ENCODE data around the gene SRM. TPM values are rescaled to one million over a fixed set of nuclear protein-coding genes. Genes with fewer than 3 reads are reported as not detected.

SRM gene
- total and polyA plus RNA-seq, 2 of the 13 experiments (the other 11 are each of a cell fraction or from before 2014, with no cell fraction given) = 27.9 to 31.8 TPM

GRCh38 chr1:11059968-11060830 is at the start of gene SRM (continued):
- TF ChIP-seq ZNF737 (CRISPR knock-in tag; IDR thresholded peaks at IDR 0.05; ENCODE audit: borderline replicate concordance) (no peak), TFE3 (CRISPR knock-in tag; IDR thresholded peaks at IDR 0.05) (no peak), ZNF724P (CRISPR knock-in tag; IDR thresholded peaks at IDR 0.05; ENCODE audit: borderline replicate concordance) (no peak), ZNF670 (CRISPR knock-in tag; IDR thresholded peaks at IDR 0.05; ENCODE audit: borderline replicate concordance) (no peak), ZNF790 (CRISPR knock-in tag; IDR thresholded peaks at IDR 0.05; ENCODE audit: borderline replicate concordance) (no peak), AKAP8 (CRISPR knock-in tag; IDR thresholded peaks at IDR 0.05) (no peak), ZNF143 (CRISPR knock-in tag; IDR thresholded peaks at IDR 0.05) (no peak), ZNF484 (CRISPR knock-in tag; IDR thresholded peaks at IDR 0.05; ENCODE audit: borderline replicate concordance, low read depth) (no peak), RARG (CRISPR knock-in tag; IDR thresholded peaks at IDR 0.05; ENCODE audit: low read depth) (no peak), SSRP1 (CRISPR knock-in tag; IDR thresholded peaks at IDR 0.05) (no peak), MEIS2 (CRISPR knock-in tag; IDR thresholded peaks at IDR 0.05) (0 out of 2 replicates have a peak, but pooled peaks have one; percentile 35), HNRNPH1 (optimal IDR thresholded peaks at IDR 0.05; ENCODE audit: low read depth, low read length) (no peak), ATF4 (CRISPR knock-in tag; IDR thresholded peaks at IDR 0.05) (no peak), FOXP1 (IDR thresholded peaks at IDR 0.05) (no peak), FOXP1 (CRISPR knock-in tag; IDR thresholded peaks at IDR 0.05) (no peak), RORA (CRISPR knock-in tag; IDR thresholded peaks at IDR 0.05) (0 out of 2 replicates have a peak, but pooled peaks have one; percentile 62), MLX (CRISPR knock-in tag; IDR thresholded peaks at IDR 0.05) (no peak), ZBTB1 (CRISPR knock-in tag; IDR thresholded peaks at IDR 0.05; ENCODE audit: borderline replicate concordance) (no peak), FOXK1 (CRISPR knock-in tag; IDR thresholded peaks at IDR 0.05; ENCODE audit: borderline replicate concordance, low read depth) (0 out of 2 replicates have a peak, but pooled peaks have one; percentile 29), SIN3A (IDR thresholded peaks at IDR 0.05; ENCODE audit: borderline replicate concordance, low read depth, low read length) (peak; percentile 64; the same call in 1 of the 2 replicates), ZNF850 (CRISPR knock-in tag; conservative IDR thresholded peaks at IDR 0.05) (no peak)
- TF ChIP-seq, protein P1, sequence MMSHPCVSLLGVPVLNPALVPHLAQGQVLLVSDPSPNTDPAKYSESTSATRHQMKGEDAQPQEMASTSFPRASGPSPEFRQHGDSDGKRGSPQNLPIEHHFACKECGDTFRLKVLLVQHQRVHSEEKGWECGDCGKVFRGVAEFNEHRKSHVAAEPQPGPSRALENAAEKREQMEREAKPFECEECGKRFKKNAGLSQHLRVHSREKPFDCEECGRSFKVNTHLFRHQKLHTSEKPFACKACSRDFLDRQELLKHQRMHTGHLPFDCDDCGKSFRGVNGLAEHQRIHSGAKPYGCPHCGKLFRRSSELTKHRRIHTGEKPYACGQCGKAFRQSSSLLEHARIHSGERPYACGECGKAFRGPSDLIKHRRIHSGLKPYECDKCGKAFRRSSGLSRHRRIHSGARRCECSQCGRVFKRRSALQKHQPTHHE (CRISPR knock-in tag; IDR thresholded peaks at IDR 0.05; ENCODE audit: borderline replicate concordance) = no peak
- TF ChIP-seq, protein P2, sequence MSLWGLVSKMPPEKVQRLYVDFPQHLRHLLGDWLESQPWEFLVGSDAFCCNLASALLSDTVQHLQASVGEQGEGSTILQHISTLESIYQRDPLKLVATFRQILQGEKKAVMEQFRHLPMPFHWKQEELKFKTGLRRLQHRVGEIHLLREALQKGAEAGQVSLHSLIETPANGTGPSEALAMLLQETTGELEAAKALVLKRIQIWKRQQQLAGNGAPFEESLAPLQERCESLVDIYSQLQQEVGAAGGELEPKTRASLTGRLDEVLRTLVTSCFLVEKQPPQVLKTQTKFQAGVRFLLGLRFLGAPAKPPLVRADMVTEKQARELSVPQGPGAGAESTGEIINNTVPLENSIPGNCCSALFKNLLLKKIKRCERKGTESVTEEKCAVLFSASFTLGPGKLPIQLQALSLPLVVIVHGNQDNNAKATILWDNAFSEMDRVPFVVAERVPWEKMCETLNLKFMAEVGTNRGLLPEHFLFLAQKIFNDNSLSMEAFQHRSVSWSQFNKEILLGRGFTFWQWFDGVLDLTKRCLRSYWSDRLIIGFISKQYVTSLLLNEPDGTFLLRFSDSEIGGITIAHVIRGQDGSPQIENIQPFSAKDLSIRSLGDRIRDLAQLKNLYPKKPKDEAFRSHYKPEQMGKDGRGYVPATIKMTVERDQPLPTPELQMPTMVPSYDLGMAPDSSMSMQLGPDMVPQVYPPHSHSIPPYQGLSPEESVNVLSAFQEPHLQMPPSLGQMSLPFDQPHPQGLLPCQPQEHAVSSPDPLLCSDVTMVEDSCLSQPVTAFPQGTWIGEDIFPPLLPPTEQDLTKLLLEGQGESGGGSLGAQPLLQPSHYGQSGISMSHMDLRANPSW (CRISPR knock-in tag; IDR thresholded peaks at IDR 0.05; ENCODE audit: borderline replicate concordance) = no peak
